ENCODE measurements around the gene SMAD7.

DNA sequence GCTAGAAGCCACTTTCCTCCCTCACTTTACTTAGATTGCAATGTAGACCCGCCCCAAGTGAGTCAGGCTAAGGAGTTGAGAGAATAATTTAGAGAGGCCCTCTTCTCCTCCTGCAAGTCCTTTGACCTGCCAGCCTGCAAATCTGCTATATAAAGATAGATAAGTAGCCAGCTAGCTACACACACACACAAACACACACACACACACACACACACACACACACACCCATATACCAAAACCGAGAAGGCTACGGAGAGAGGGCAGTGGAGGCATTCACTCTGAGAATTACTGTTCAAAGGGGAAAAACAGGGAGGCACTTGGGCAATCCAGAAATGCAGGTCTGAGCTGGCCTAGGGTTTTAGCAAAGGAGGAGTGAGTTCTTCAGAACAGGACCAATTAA is 23.0 kb upstream of the SMAD7 start:
- TF ChIP-seq, protein P1, sequence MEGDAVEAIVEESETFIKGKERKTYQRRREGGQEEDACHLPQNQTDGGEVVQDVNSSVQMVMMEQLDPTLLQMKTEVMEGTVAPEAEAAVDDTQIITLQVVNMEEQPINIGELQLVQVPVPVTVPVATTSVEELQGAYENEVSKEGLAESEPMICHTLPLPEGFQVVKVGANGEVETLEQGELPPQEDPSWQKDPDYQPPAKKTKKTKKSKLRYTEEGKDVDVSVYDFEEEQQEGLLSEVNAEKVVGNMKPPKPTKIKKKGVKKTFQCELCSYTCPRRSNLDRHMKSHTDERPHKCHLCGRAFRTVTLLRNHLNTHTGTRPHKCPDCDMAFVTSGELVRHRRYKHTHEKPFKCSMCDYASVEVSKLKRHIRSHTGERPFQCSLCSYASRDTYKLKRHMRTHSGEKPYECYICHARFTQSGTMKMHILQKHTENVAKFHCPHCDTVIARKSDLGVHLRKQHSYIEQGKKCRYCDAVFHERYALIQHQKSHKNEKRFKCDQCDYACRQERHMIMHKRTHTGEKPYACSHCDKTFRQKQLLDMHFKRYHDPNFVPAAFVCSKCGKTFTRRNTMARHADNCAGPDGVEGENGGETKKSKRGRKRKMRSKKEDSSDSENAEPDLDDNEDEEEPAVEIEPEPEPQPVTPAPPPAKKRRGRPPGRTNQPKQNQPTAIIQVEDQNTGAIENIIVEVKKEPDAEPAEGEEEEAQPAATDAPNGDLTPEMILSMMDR (IDR thresholded peaks at IDR 0.05): no peak
- TF ChIP-seq POLR2AphosphoS5 (IDR thresholded peaks at IDR 0.05): no peak
- no peak for TF ChIP-seq POLR2A (IDR thresholded peaks at IDR 0.05; ENCODE audit: low read depth)

All from esophagus muscularis mucosa (tissue), 3 donors.